Endothelial cell of umbilical vein (primary cell): ENCODE results near the gene TOM1L2. TPM values are rescaled to one million over a fixed set of nuclear protein-coding genes. Genes with fewer than 3 reads are reported as not detected.

Experiments used
- BruUV-seq: library from RNA; stranded (reverse); fragments of 400-500 nt; replicated peaks from 2 replicates; lab custom pipeline; 2021; lab: Mats Ljungman, UMichigan
- CTCF ChIA-PET: fragments of 300-600, 350-600 bp; sonication (Branson Sonifier 250); formaldehyde crosslinking; loops from one replicate; lab custom pipeline; 2021; ENCODE audit warnings: antibody characterized with exemption, inconsistent platforms; lab: Charles Lee
- POLR2A ChIA-PET: fragments of 300-600, 350-600 bp; sonication (Branson Sonifier 250); formaldehyde crosslinking; loops from one replicate; lab custom pipeline; 2021; ENCODE audit warnings: antibody characterized with exemption, inconsistent platforms; lab: Charles Lee
- DNase-seq: peaks from one replicate; pipeline ENCODE4 v3.0.0-alpha.2; 2011; ENCODE audit warnings: low read depth, low spot score
- FAIRE-seq: peaks from 2 replicates; lab custom pipeline; 2011; peaks lifted over from hg19 to GRCh38; lab: Jason Lieb, UNC
- H2AFZ ChIP-seq: 2 replicates; pipeline ENCODE4 v1.6.0; 2012; ENCODE audit warnings: low read depth, low read length, control low read depth, inconsistent platforms
- H3K27ac ChIP-seq: 2 replicates; pipeline ENCODE4 v1.5.1; 2011; ENCODE audit warnings: low read depth, mild to moderate bottlenecking, control low read depth, low read length, moderate library complexity; ENCODE audit not compliant: insufficient read depth
- H3K27me3 ChIP-seq, 2 experiments: 2 replicates each; pipeline versions ENCODE4 v1.6.0 to v1.6.1; 2011; ENCODE audit warnings: low read length in 2 of 2, mixed read lengths in 1 of 2; ENCODE audit not compliant: control insufficient read depth in 2 of 2, insufficient read depth in 2 of 2
- H3K36me3 ChIP-seq, 2 experiments: 2 replicates in 1 of 2; 3 replicates in 1 of 2; pipeline ENCODE4 v1.5.1; 2011; ENCODE audit warnings: low read length in 2 of 2, mild to moderate bottlenecking in 1 of 2, moderate library complexity in 1 of 2; ENCODE audit not compliant: control insufficient read depth in 2 of 2, insufficient read depth in 2 of 2; ENCODE audit errors: extremely low read depth in 1 of 2
- H3K4me1 ChIP-seq: 3 replicates; pipeline ENCODE4 v1.5.1; 2011; ENCODE audit warnings: mild to moderate bottlenecking, low read length; ENCODE audit not compliant: control insufficient read depth, insufficient read depth; ENCODE audit errors: extremely low read depth
- H3K4me2 ChIP-seq: 2 replicates; pipeline ENCODE4 v1.6.1; 2011; ENCODE audit warnings: low read length, control low read depth, mixed read lengths; ENCODE audit not compliant: insufficient read depth
- H3K4me3 ChIP-seq, 3 experiments: fragments of 200-600 bp in 1 of 3; sonication (generic), shearing (Covaris generic) in 1 of 3; replicated peaks in 1 of 3; 2 replicates each; pipeline ENCODE4 v1.5.1; 2011 to 2016; ENCODE audit warnings: control low read depth in 3 of 3, low read length in 3 of 3, mild to moderate bottlenecking in 2 of 3, inconsistent platforms in 1 of 3, low read depth in 1 of 3, moderate library complexity in 1 of 3; ENCODE audit not compliant: insufficient read depth in 1 of 3
- H3K79me2 ChIP-seq: 2 replicates; pipeline ENCODE4 v1.6.0; 2012; ENCODE audit warnings: low read length, inconsistent platforms; ENCODE audit not compliant: control insufficient read depth, insufficient read depth
- H3K9ac ChIP-seq: replicated peaks from 2 replicates; pipeline ENCODE3; 2011; ENCODE audit warnings: low read length, control low read depth; ENCODE audit not compliant: insufficient read depth; ENCODE audit errors: extremely low read depth
- H3K9me1 ChIP-seq: replicated peaks from 3 replicates; pipeline ENCODE4 v1.6.0; 2011; ENCODE audit warnings: mild to moderate bottlenecking, low read length; ENCODE audit not compliant: control insufficient read depth, insufficient read depth; ENCODE audit errors: extremely low read depth
- H3K9me3 ChIP-seq: replicated peaks from 2 replicates; pipeline ENCODE4 v1.5.1; 2012; ENCODE audit warnings: low read length, inconsistent platforms; ENCODE audit not compliant: control insufficient read depth, insufficient read depth
- H4K20me1 ChIP-seq: replicated peaks from 2 replicates; pipeline ENCODE3; 2011; ENCODE audit warnings: mild to moderate bottlenecking, low read length; ENCODE audit not compliant: control insufficient read depth, insufficient read depth; ENCODE audit errors: extremely low read depth
- EZH2 ChIP-seq: IDR thresholded peaks from 2 replicates; pipeline ENCODE4 v1.6.1; 2012; ENCODE audit warnings: borderline replicate concordance, low read depth, mild to moderate bottlenecking, moderate library complexity, low read length, inconsistent platforms; ENCODE audit not compliant: severe bottlenecking
- FOS ChIP-seq: IDR thresholded peaks from 2 replicates; pipeline ENCODE4 v1.6.1; 2011; ENCODE audit warnings: mild to moderate bottlenecking, low read length, moderate library complexity, borderline replicate concordance; ENCODE audit not compliant: insufficient read depth
- GATA2 ChIP-seq: IDR thresholded peaks from 2 replicates; pipeline ENCODE4 v1.7.0; 2011; ENCODE audit warnings: low read depth, mild to moderate bottlenecking, moderate library complexity, mixed read lengths, low read length; ENCODE audit not compliant: insufficient read length, insufficient read depth
- JUN ChIP-seq: IDR thresholded peaks from 2 replicates; pipeline ENCODE4 v1.6.1; 2011; ENCODE audit warnings: borderline replicate concordance, low read depth; ENCODE audit not compliant: insufficient read length, insufficient read depth
- MYC ChIP-seq: IDR thresholded peaks from one replicate; pipeline ENCODE4 v1.6.1; 2011; ENCODE audit warnings: mild to moderate bottlenecking, low read depth, low read length
- POLR2A ChIP-seq: IDR thresholded peaks from 2 replicates; pipeline ENCODE4 v1.6.1; 2012; ENCODE audit warnings: low read depth, mild to moderate bottlenecking, control low read depth, low read length
- POLR2AphosphoS5 ChIP-seq: IDR thresholded peaks from 2 replicates; pipeline ENCODE4 v1.6.1; 2012; ENCODE audit warnings: low read depth, mild to moderate bottlenecking, control low read depth, low read length, moderate library complexity; ENCODE audit not compliant: insufficient read depth
- dilution Hi-C: fragments of 300-500 bp; cut with MboI; formaldehyde crosslinking; loops from one replicate; pipeline ENCODE4 v1.15.0; 2019; ENCODE audit warnings: low sequenced_read_pairs; ENCODE audit not compliant: extremely low pct_ligation_motif_present
- intact Hi-C: fragments of 100-400 bp; cut with micrococcal nuclease; formaldehyde crosslinking; loops from one replicate; pipeline ENCODE4 v1.10.0; 2022
- polyA plus RNA-seq, 4 experiments: library from polyadenylated mRNA; depleted of rRNA in 3 of 4; stranded (reverse) in 3 of 4; unstranded in 1 of 4; fragments of >200 nt; gene quantifications; 2 replicates each; pipeline versions ENCODE4 v1.2.1 to v1.2.3, GENCODE V29; 2011 to 2012; ENCODE audit warnings: missing spikeins in 1 of 4
- total RNA-seq: library from RNA; stranded (reverse); gene quantifications from 2 replicates; pipeline ENCODE4 v1.2.3, GENCODE V29; 2021
- TF ChIP-seq, protein P1 (sequence below): IDR thresholded peaks from 2 replicates; pipeline ENCODE4 v1.6.1; 2011; ENCODE audit not compliant: insufficient read depth, insufficient read length
- TF ChIP-seq, protein P2 (sequence below), 2 donors: IDR thresholded peaks; 1 replicate in 1 of 2; 2 replicates in 1 of 2; pipeline ENCODE4 v1.5.1; 2011; ENCODE audit warnings: low read length in 2 of 2, mild to moderate bottlenecking in 2 of 2, moderate library complexity in 2 of 2, control low read depth in 1 of 2, inconsistent platforms in 1 of 2, low read depth in 1 of 2; ENCODE audit not compliant: insufficient read depth in 1 of 2; ENCODE audit errors: extremely low read depth in 1 of 2

TOM1L2 gene
- total and polyA plus RNA-seq, 2 donors (not counting 3 experiments of a cell fraction or from before 2014, with no cell fraction given) = 31.7 to 37.6 TPM

DNA sequence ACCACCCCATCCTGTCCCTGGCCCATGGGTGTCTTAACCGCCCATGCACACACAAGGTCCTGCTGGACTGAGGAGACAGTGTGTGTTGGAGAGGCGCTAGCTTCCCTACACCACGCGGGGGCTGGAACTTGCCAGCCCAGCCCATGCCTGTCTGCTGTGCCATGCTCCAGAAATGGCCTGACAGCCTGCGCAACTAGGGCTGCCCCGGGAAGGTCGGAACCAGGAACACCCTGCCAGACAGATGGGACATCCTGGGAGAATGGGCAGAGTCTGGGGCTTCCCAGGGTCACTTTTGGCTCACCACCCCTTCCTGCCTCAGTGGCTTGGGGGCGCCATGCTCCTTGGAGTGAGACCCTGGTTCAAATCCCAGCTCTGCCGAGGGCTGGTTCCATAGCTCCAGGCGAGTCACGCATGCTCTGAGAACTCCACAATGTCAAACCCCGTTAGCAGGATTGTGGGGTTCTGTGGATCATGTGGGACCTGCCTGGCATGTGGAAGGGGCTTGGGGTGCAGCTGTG, 171.6 kb downstream of the TOM1L2 start:
- Histone ChIP-seq H3K79me2 (no peaks in the 10 kb centered on the region), H3K4me1 (no peaks in the 10 kb centered on the region), H3K4me2 (no peak overlapping the region), H3K27me3 (no peaks in the 10 kb centered on the region), H3K36me3 (peaks cover 10 to 43% of the 10 kb centered on the region in 2 experiments), H3K9ac (no peak overlapping the region), H3K9me1 (no peaks in the 10 kb centered on the region), H3K4me3 (no peak overlapping the region), H2AFZ (no peak overlapping the region), H3K27ac (no peak overlapping the region), H3K9me3 (no peaks in the 10 kb centered on the region), H4K20me1 (no peaks in the 10 kb centered on the region)
- dilution Hi-C loops (no loop called here), intact Hi-C loops (no loop called here)
- BruUV-seq = no TSS peak
- POLR2A ChIA-PET = no interaction called here
- CTCF ChIA-PET = interaction anchor here (1.7 kb wide), 1 partner anchor 122 kb away, joined by 5 read pairs; no protein-coding TSS in a partner anchor
- DNase-seq (no peak), FAIRE-seq (no peak)
- TF ChIP-seq JUN (no peak), FOS (no peak), MYC (no peak), POLR2AphosphoS5 (no peak), POLR2A (no peak), GATA2 (no peak), EZH2 (no peak)
- TF ChIP-seq, protein P1, sequence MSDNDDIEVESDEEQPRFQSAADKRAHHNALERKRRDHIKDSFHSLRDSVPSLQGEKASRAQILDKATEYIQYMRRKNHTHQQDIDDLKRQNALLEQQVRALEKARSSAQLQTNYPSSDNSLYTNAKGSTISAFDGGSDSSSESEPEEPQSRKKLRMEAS = no peak
- TF ChIP-seq, protein P2, sequence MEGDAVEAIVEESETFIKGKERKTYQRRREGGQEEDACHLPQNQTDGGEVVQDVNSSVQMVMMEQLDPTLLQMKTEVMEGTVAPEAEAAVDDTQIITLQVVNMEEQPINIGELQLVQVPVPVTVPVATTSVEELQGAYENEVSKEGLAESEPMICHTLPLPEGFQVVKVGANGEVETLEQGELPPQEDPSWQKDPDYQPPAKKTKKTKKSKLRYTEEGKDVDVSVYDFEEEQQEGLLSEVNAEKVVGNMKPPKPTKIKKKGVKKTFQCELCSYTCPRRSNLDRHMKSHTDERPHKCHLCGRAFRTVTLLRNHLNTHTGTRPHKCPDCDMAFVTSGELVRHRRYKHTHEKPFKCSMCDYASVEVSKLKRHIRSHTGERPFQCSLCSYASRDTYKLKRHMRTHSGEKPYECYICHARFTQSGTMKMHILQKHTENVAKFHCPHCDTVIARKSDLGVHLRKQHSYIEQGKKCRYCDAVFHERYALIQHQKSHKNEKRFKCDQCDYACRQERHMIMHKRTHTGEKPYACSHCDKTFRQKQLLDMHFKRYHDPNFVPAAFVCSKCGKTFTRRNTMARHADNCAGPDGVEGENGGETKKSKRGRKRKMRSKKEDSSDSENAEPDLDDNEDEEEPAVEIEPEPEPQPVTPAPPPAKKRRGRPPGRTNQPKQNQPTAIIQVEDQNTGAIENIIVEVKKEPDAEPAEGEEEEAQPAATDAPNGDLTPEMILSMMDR (IDR thresholded peaks at IDR 0.05; ENCODE audit: extremely low read depth in 1 of 2, insufficient read depth in 1 of 2, low read depth in 1 of 2, low read length in 2 of 2) = no peak
